ENCODE measurements around the gene MFN2. TPM values are rescaled to one million over a fixed set of nuclear protein-coding genes. Genes with fewer than 3 reads are reported as not detected.

Gene MFN2
- total and polyA plus RNA-seq, 2 experiments from 2014 or later: 48.0 to 57.9 TPM

DNA sequence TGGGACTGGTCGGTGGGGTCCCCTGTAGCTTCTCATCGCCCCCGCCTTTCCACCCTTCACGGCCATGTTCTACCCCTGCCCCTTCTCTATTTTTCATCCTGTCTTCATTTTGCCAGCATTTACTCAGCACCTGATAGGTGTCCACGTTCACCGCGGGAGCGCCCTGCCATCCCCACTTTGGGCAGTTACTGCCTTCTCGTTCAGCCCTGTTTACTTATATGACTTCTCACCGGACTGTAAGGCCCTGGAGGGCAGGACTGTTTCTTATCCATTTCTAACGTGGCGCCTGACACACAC is 380 bp downstream of the MFN2 start:
- peaks cover 52% of the 10 kb centered on the region for H3K79me2 ChIP-seq (ENCODE audit: insufficient read depth)
- peak overlapping the region; percentile 76 for H2AFZ ChIP-seq
- no peaks in the 10 kb centered on the region for H3K9me2 ChIP-seq (ENCODE audit: insufficient read depth)
- 0 to 2% methylated on average over 12 of the region's 12 CpGs for WGBS, 2 experiments (ENCODE audit: low coverage in 1 of 2, low lambda C conversion rate in 2 of 2, missing lambda C conversion rate in 2 of 2)
- TF ChIP-seq EZH2phosphoT487 (IDR thresholded peaks at IDR 0.05; ENCODE audit: insufficient read depth, low read depth): no peak
- no peak for TF ChIP-seq EZH2 (IDR thresholded peaks at IDR 0.05; ENCODE audit: insufficient read depth, poor library complexity, severe bottlenecking)
- no peak for DNase-seq
- in situ Hi-C loops (cut with MboI): no loop called here
- no peaks in the 10 kb centered on the region for H3K27me3 ChIP-seq (replicated peaks; ENCODE audit: insufficient read depth)
- no peaks in the 10 kb centered on the region for H4K20me1 ChIP-seq (ENCODE audit: insufficient read depth)
- peak overlapping the region; percentile 84 for H3K27ac ChIP-seq
- peaks cover 40% of the 10 kb centered on the region for H3F3A ChIP-seq (ENCODE audit: insufficient read depth)
- H3K4me3 ChIP-seq: peak overlapping the region; percentile 87
- peak overlapping the region; percentile 96 for H3K9ac ChIP-seq
- peaks cover 43% of the 10 kb centered on the region for H3K4me1 ChIP-seq (ENCODE audit: insufficient read depth)
- H3K36me3 ChIP-seq (ENCODE audit: low read depth): peaks cover 9% of the 10 kb centered on the region; the same call in 1 of the 2 replicates
- H3K9me3 ChIP-seq (ENCODE audit: low read depth): no peaks in the 10 kb centered on the region
- H3K4me2 ChIP-seq (ENCODE audit: unreplicated experiment): peak overlapping the region; percentile 95

DNA sequence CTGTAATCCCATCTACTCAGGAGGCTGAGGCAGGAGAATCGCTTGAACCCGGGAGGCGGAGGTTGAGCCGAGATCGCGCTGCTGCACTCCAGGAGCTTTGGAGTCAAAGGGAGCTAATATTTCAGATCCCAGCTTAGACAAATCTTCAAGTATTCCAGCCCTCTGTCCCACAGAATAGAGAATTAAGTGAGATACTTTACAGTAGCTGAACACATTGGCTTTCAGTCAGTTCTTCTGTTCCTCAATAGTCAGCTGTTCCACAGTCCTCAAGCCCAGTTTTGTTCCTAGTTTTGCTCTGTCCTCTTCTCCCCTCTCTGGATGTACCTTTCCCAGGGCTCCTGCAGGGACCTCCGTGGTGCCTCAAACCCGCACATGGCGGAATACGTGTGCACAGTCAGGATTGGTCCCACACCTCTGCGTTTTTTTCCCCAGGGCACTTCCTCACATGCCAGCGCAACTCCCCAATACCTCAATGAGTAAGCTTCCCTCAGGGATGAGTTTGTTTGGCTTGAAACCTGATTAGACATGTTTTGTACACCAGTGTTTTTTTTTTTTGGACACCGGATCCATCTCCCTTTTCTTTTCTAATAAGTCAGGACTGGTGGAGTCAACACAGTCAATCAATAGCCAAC is 1.2 kb downstream of the MFN2 start:
- no peak overlapping the region for H3K27ac ChIP-seq
- peaks cover 34% of the 10 kb centered on the region for H3F3A ChIP-seq (ENCODE audit: insufficient read depth)
- no peaks in the 10 kb centered on the region for H3K9me3 ChIP-seq (ENCODE audit: low read depth)
- peaks cover 50% of the 10 kb centered on the region for H3K4me1 ChIP-seq (ENCODE audit: insufficient read depth)
- peaks cover 9% of the 10 kb centered on the region; the same call in 1 of the 2 replicates for H3K36me3 ChIP-seq (ENCODE audit: low read depth)
- H3K4me2 ChIP-seq (ENCODE audit: unreplicated experiment): peak overlapping the region; percentile 95
- H3K79me2 ChIP-seq (ENCODE audit: insufficient read depth): peaks cover 61% of the 10 kb centered on the region
- H3K9ac ChIP-seq: peak overlapping the region; percentile 96
- no peaks in the 10 kb centered on the region for H3K27me3 ChIP-seq (replicated peaks; ENCODE audit: insufficient read depth)
- TF ChIP-seq EZH2 (IDR thresholded peaks at IDR 0.05; ENCODE audit: insufficient read depth, poor library complexity, severe bottlenecking) (no peak), EZH2phosphoT487 (IDR thresholded peaks at IDR 0.05; ENCODE audit: insufficient read depth, low read depth) (no peak)
- H3K4me3 ChIP-seq: peak overlapping the region; percentile 87
- peak; percentile 22 for DNase-seq
- 84% methylated on average over 13 of the region's 13 CpGs for WGBS, 2 experiments (ENCODE audit: low coverage in 1 of 2, low lambda C conversion rate in 2 of 2, missing lambda C conversion rate in 2 of 2)
- H4K20me1 ChIP-seq (ENCODE audit: insufficient read depth): no peaks in the 10 kb centered on the region
- no peaks in the 10 kb centered on the region for H3K9me2 ChIP-seq (ENCODE audit: insufficient read depth)
- in situ Hi-C loops (cut with MboI): no loop called here
- H2AFZ ChIP-seq: no peak overlapping the region

DNA sequence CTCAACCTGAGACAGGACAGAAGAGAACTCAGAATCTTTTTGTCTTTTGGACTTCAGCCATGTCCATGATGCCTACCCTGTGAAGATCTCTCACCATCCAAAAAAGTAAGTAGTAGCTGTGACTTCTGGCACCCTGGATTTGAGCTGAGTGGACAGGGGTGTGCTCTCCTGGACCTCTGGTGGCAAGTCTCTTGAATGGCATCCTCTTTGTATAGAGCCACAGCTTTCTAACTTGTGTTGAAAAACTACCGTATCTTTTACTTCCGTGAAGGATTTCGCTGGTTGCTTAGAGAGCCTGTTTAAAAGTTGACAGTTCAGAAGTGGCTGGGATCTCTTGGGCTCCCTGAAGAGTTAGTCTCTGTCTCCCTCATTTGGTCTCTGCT is 1.8 kb downstream of the MFN2 start:
- H3F3A ChIP-seq (ENCODE audit: insufficient read depth): peaks cover 29% of the 10 kb centered on the region
- peaks cover 49% of the 10 kb centered on the region for H3K4me1 ChIP-seq (ENCODE audit: insufficient read depth)
- no peak overlapping the region; the same call in 1 of the 2 replicates for H3K4me3 ChIP-seq
- H3K36me3 ChIP-seq (ENCODE audit: low read depth): peaks cover 9% of the 10 kb centered on the region; the same call in 1 of the 2 replicates
- peak overlapping the region; percentile 95 for H3K4me2 ChIP-seq (ENCODE audit: unreplicated experiment)
- H4K20me1 ChIP-seq (ENCODE audit: insufficient read depth): no peaks in the 10 kb centered on the region
- peak; percentile 68 for DNase-seq
- H3K27me3 ChIP-seq (replicated peaks; ENCODE audit: insufficient read depth): no peaks in the 10 kb centered on the region
- TF ChIP-seq EZH2phosphoT487 (IDR thresholded peaks at IDR 0.05; ENCODE audit: insufficient read depth, low read depth) (no peak), EZH2 (IDR thresholded peaks at IDR 0.05; ENCODE audit: insufficient read depth, poor library complexity, severe bottlenecking) (no peak)
- no peak overlapping the region for H3K27ac ChIP-seq
- in situ Hi-C loops (cut with MboI): no loop called here
- no peaks in the 10 kb centered on the region for H3K9me3 ChIP-seq (ENCODE audit: low read depth)
- 27 to 43% methylated on average over 3 of the region's 3 CpGs for WGBS, 2 experiments (ENCODE audit: low coverage in 1 of 2, low lambda C conversion rate in 2 of 2, missing lambda C conversion rate in 2 of 2)
- H3K9me2 ChIP-seq (ENCODE audit: insufficient read depth): no peaks in the 10 kb centered on the region
- peak overlapping the region; percentile 96; the same call in 1 of the 2 replicates for H3K9ac ChIP-seq
- H2AFZ ChIP-seq: no peak overlapping the region
- H3K79me2 ChIP-seq (ENCODE audit: insufficient read depth): peaks cover 66% of the 10 kb centered on the region

DNA sequence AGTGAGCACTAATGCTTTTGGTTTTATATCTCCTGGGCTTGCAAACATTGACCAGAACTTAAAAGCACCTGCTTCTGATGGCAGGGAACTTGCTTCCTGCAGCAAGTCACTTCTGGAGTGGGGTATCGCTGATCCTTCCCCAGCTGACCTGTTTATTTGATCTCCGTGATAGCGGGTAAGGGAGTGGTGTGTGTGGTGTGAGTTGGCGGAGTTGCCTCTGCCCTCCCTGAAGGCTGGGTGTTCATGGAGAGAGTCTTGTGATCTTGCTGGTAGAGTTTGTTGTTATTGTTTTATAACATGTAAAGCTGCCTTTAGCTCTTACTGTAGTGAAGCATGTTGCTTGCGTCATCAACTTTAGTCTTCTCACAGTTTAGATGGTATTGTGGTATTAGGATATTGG is 3.9 kb downstream of the MFN2 start:
- Histone ChIP-seq H3F3A (ENCODE audit: insufficient read depth) (peaks cover 7% of the 10 kb centered on the region), H3K9me2 (ENCODE audit: insufficient read depth) (no peaks in the 10 kb centered on the region), H3K4me2 (ENCODE audit: unreplicated experiment) (no peak overlapping the region), H3K9ac (no peak overlapping the region), H3K27me3 (replicated peaks; ENCODE audit: insufficient read depth) (no peaks in the 10 kb centered on the region), H3K4me3 (no peak overlapping the region), H3K36me3 (ENCODE audit: low read depth) (peaks cover 9% of the 10 kb centered on the region; the same call in 1 of the 2 replicates), H3K9me3 (ENCODE audit: low read depth) (no peaks in the 10 kb centered on the region), H4K20me1 (ENCODE audit: insufficient read depth) (no peaks in the 10 kb centered on the region; the same call in 1 of the 2 replicates), H3K79me2 (ENCODE audit: insufficient read depth) (peaks cover 87% of the 10 kb centered on the region), H2AFZ (no peak overlapping the region), H3K4me1 (ENCODE audit: insufficient read depth) (peaks cover 28% of the 10 kb centered on the region), H3K27ac (no peak overlapping the region)
- in situ Hi-C loops (cut with MboI): no loop called here
- no peak for TF ChIP-seq EZH2 (IDR thresholded peaks at IDR 0.05; ENCODE audit: insufficient read depth, poor library complexity, severe bottlenecking)
- TF ChIP-seq EZH2phosphoT487 (IDR thresholded peaks at IDR 0.05; ENCODE audit: insufficient read depth, low read depth): no peak
- no peak for DNase-seq
- 74 to 82% methylated on average over 5 of the region's 5 CpGs for WGBS, 2 experiments (ENCODE audit: low coverage in 1 of 2, low lambda C conversion rate in 2 of 2, missing lambda C conversion rate in 2 of 2)

Measured in GM23248 (cell line).